ENCODE results near the gene MS4A4A.

DNA sequence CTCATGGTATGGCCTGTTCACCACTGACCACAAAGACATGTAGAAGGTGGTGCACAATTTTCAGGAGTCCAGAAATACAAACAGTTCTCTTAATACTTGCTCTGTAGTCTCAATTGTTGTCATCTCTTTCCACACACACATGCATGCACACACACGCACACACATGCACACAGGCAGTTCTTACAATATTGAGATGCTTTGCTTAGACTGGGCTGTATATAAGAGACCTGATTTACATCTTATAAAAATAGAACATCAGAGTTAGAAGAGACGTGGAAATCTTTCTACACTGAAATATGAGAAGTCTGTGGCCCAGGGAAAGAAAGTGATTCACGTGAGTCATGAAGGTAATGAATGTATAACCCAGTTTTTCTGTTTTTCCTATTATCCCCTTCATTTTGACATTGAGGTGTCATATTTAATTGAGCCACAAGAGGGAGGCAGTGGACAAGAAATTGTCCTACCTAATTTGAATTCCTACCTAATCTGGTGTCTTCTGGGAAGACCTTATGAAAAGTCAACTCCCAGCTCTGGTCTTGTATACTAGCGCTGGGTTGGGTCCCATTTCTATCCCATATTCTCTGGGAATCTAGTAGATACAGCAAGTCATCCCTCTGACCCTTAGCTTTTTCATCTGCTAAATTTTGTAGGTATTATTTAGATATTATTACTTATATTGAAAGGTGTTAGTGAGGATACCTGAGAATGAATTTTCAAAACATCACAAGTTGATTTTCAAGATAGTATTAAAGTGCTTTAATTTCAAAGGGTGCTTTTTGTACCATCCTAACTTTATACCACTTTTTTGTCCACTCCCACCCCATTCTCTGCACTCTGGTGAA is 14.9 kb upstream of the MS4A4A start:
- TF ChIP-seq, protein P1, sequence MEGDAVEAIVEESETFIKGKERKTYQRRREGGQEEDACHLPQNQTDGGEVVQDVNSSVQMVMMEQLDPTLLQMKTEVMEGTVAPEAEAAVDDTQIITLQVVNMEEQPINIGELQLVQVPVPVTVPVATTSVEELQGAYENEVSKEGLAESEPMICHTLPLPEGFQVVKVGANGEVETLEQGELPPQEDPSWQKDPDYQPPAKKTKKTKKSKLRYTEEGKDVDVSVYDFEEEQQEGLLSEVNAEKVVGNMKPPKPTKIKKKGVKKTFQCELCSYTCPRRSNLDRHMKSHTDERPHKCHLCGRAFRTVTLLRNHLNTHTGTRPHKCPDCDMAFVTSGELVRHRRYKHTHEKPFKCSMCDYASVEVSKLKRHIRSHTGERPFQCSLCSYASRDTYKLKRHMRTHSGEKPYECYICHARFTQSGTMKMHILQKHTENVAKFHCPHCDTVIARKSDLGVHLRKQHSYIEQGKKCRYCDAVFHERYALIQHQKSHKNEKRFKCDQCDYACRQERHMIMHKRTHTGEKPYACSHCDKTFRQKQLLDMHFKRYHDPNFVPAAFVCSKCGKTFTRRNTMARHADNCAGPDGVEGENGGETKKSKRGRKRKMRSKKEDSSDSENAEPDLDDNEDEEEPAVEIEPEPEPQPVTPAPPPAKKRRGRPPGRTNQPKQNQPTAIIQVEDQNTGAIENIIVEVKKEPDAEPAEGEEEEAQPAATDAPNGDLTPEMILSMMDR (IDR thresholded peaks at IDR 0.05) = peak; percentile 72 to 79 (median 78)
- no peak for TF ChIP-seq POLR2A (IDR thresholded peaks at IDR 0.05)

All from testis (tissue), 2 donors.